GM18519 (cell line): Measurements from ENCODE around the gene LYSMD3.
A peak's percentile ranks its signal among the peaks of the same experiment; 100 is the strongest.
"Not testable (repeated sequence)": the region's sequence is repeated elsewhere in the genome, so short reads cannot be mapped to it uniquely, and the experiment has no call there.

ENCODE experiments used
- ATAC-seq: cut with Tn5 transposase; IDR thresholded peaks from one replicate; pipeline ENCODE4 v1.9.1; 2021; ENCODE audit warnings: mild to moderate bottlenecking, moderate library complexity; ENCODE audit not compliant: unreplicated experiment, low FRiP score

Gene LYSMD3

DNA sequence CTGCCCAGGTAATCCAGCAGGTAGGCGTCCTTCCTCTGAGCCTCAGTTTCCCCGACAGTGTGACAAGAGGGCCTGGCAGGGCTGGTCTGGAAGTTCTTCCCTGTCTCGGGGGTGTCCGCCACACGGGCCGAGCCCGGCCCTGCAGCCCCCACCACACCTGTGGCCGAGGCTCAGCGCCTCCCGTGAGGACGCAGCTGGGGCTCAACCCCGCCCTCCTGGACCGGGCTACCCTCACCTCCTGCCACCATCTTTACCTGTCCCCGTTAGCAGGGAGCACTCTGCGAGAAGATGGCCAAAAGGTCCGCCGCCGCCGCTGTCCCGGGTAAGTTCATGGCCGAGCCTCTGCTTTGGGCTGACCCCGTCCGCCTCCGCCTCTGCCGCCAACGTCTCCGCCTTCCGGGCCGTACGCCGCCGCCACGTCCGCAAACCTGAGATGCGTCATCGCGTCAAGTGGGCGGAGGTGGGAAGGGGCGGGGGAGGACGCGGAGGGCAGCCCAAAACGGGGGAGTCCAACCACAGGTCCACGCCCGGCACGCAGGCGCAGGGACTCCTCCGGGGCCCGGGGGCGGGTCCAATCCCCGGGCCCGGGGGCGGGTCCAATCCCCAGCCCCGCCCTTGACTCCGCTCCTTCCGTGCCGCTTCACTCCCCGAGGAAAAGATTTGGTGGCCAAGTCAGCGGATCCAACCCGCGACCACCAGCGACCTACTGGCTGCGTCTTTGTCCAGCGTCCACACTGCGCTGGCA, at the start of gene LYSMD3:
TSS of gene LYSMD3 (minus strand) at position 391 of the 745 bp plus-strand sequence. CDS start 4,295 bp downstream, outside the sequence.
- ATAC-seq, result peak; percentile 69

DNA sequence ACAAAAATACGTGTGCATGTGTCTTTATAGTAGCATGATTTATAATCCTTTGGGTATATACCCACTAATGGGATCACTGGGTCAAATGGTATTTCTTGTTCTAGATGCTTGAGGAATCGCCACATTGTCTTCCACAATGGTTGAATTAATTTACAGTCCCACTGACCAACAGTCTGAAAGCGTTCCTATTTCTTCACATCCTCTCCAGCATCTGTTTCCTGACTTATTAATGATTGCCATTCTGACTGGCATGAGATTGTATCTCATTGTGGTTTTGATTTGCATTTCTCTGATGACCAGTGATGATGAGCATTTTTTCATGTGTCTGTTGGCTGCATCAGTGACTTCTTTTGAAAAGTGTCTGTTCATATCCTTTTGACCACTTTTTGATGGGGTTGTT, 47.2 kb upstream of the LYSMD3 start:
- not testable (repeated sequence) for ATAC-seq

DNA sequence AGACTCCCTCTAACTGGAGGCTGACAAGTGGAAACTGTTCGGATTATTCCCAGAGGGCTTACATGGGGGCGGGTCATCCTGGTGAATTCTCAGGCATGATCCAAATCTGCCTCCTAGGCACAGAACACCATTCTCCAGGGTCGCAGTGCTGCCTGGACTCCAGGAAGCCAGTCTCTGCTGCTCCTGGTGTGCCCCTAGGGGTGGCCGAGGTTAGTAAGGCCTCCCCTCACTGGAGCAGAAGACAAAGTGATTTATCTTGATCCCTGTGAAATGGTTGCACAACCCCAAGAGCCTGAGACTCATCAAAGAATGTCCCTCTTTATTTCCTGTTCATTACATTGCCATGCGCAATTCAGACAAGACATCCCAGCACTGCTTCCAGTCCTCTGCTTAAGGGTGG, 46.3 kb upstream of the LYSMD3 start:
- ATAC-seq, result no peak

DNA sequence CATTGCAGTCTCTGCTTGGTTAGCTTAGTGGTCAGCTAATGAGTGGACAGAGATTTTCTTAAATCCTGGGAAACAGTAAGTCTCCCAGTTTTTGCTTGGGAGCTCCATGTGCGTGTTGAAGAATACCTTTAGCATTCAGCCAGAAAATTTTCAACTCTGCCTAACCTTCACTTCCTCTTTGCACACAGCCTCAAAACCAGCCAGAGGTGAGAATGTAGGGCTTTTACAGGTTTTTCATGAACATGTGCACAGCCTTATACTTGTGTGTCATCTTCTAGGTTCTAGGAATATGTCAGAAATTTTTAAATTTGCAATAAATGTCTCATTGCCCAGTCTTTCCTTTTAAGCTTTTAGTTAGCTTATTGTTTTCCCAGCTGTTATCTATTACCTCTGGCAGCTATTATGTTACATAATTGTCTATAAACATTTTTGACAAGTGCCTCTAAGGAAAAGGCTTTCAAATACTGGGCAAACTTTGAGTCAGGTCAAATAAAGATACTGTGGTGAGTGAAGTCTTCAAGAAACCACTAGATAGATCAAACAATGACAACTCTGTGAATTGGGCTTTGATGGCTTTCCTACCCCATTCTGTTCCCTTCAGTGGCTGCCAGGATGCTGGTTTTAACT, 41.9 kb upstream of the LYSMD3 start:
- no peak for ATAC-seq

GRCh38 chr5:90570034-90570433, 40.6 kb upstream of the LYSMD3 start:
- ATAC-seq, result no peak

DNA sequence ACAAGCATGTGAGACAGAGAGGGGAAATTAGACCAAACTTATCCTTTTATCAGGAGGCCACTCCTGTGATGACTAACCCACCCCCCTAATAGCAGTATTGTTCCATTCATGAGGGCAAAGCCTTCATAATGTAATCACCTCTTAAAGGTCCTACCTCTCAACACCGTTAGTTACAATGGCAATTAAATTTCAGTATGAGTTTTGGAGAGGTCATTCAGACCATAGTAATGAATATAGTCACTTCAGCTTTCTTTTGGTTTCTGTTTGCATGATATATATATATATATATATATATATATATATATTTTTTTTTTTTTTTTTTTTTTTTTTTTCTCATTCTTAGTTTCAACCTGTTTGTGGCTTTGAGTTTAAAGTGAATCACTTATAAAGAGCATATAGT, 39.7 kb upstream of the LYSMD3 start:
- no peak for ATAC-seq

DNA sequence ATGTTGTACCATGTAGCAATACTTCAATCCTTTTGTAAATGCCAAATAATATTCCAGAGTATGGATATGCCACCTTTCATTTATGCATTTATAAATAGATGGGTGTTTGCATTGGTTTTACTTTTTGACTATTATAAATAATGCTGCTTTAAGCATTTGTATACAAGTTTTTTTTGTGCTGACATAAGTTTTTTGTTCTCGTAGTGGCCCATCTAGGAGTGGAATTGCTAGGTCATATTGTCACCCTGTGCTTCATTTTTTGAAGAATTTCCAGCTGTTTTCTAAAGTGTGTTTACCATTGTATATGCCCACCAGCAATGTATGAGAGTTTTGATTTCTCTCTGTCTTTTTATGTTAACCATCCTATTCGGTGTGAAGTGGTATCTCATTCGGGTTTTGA, 36.1 kb upstream of the LYSMD3 start:
- ATAC-seq, result no peak

GRCh38 chr5:90563108-90563507, 33.7 kb upstream of the LYSMD3 start:
- ATAC-seq, result no peak

DNA sequence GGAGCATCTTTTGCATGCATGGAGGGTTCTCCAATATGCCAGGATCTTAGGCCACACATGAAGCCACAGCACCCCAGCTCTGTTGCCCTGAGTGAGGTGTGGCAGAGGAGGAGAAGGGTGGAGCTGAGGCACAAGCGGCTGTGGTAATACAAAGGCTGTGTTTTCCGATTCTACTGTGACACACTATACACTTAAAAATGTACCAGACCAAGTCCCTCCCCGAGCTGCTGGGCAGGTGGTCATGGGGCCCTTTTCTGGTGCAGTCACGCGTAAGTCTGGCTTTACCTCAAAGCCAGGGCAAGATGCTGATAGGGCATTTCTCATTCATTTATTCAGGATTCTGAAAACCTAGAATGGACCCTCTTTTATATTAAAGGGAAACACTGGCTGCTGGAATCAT, 33.0 kb upstream of the LYSMD3 start:
- ATAC-seq, result no peak

- no peak for ATAC-seq
Measured at GRCh38 chr5:90561766-90562165, 32.4 kb upstream of the LYSMD3 start.

GRCh38 chr5:90560771-90561170, 31.4 kb upstream of the LYSMD3 start:
- ATAC-seq, result no peak

DNA sequence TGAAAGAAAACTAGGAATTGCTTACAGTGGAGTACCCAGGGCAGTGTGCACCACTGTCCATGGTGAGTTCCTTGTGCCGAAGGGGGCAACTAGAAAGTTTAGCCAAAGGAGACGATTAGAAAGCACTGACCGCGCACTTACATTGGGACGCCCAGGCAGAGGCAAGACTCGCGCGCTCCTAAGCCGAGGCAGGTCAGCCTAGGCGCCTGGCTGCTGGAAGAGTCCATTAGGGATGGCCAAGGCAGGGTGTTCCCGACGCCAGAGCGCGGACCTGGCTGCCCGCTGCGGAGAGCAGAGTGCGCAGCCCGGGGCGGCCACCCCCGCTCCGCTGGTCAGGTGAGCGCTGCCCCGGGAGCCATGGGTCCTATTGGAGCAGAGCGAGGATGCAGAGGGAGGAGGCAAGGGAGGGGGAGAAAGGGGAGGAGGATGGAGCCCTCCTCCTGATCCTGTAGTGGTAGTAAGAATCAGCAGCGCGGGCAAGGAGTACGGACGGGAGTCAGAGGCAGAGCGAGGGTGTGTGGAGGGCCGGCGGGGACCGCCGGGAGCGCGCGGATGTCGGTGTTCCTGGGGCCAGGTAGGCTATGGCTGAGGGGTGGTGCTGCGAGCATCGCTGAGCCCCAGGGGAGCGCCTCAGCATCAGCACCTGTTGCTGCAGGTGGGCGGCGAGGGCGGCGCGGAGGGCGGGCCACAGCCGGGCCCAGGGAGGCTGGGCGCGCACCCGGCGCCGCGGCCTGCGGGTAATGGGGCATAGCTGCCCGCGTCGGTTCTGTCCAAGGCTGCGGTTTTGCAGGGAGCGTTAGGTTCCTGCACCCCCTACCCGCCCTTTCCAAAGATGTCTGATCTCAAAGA, 29.2 kb upstream of the LYSMD3 start, which contains the start of gene ADGRV1:
TSS of gene ADGRV1 (plus strand) at position 454 of the 849 bp plus-strand sequence. CDS start at position 553, 99 bp downstream.
- no peak for ATAC-seq

- ATAC-seq, result no peak
Measured at GRCh38 chr5:90557871-90558270, 28.5 kb upstream of the LYSMD3 start.

DNA sequence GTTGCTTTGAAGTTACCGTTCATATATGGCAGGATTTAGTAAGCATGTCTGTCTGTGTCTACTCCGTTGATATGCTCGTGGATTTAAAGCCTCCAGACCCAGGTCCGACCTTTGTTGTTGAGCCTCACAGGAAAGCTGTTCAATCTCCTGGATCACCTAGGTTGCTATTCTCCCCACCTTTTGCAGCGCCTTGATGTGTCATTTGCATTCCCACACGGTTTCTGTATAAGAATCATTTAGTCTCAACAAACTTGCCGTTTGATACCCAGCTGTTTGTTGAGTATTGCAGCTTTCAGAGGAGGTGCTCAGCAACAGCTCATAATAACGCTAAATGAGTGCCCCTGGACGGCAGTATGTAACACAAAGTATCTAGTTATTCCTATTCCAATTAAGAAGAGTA, 28.0 kb upstream of the LYSMD3 start:
- ATAC-seq, result no peak

- no peak for ATAC-seq
Measured at GRCh38 chr5:90555666-90556065, 26.3 kb upstream of the LYSMD3 start.

GRCh38 chr5:90554358-90555006, 25.1 kb upstream of the LYSMD3 start:
- no peak for ATAC-seq

- ATAC-seq, result no peak
Measured at GRCh38 chr5:90553711-90554110, 24.3 kb upstream of the LYSMD3 start.

- no peak for ATAC-seq
Measured at GRCh38 chr5:90551376-90551775, 22.0 kb upstream of the LYSMD3 start.

DNA sequence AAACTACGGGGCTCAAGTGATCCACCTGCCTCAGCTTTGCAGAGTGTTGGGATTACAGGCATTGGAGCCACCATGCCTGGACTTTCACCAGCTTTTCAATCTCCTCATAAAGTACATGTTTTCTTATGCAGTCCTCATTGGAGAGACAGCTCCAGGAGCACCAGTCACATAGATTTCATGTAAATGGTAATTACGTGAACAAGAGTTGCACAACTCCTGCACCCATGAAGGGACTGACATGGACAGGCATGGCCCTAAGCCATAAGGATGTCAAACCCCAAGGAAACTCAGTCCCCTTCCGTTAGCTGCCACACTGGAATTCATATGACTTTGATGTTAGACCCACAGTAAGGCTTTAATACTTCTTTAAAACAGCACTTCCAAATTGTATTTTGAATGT, 21.6 kb upstream of the LYSMD3 start:
- no peak for ATAC-seq

DNA sequence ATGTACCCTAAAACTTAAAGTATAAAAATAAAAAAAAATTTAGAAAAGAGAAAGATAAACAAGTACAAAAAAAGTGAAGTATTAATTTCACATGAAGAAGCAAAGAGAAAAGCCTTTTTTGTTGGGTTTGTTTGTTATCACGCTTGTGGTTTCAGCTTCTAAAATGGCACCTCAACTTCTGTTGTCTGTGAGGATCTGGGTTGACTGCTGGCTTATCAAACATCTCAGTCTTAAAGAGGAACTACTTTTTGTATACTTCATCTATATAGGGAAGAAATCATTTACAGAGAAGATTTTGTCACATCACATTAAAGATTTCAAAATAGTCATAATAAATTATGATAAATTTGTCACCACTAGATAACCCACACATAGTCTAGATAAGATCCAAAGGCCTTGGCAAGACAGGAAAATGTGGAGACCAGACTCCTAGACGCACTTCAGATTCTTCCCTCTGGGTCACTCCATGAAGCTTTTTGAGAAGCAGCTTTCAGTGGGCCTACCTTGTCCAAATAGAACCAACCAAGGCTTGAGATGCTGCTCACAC, 20.4 kb upstream of the LYSMD3 start:
- no peak for ATAC-seq
